DMS153 (cell line): ENCODE results near the gene GALNT17.

Experiments used
- DNase-seq: peaks from one replicate; lab custom pipeline; 2025; lab: John Stamatoyannopoulos, UW

Gene GALNT17

GRCh38 chr7:71402684-71403083, 270.7 kb downstream of the GALNT17 start:
- DNase-seq: no peak

GRCh38 chr7:71403202-71403946, 271.4 kb downstream of the GALNT17 start:
- DNase-seq: no peak

- DNase-seq: no peak
These were observed 272.9 kb downstream of the GALNT17 start for GRCh38 chr7:71404726-71405345.

DNA sequence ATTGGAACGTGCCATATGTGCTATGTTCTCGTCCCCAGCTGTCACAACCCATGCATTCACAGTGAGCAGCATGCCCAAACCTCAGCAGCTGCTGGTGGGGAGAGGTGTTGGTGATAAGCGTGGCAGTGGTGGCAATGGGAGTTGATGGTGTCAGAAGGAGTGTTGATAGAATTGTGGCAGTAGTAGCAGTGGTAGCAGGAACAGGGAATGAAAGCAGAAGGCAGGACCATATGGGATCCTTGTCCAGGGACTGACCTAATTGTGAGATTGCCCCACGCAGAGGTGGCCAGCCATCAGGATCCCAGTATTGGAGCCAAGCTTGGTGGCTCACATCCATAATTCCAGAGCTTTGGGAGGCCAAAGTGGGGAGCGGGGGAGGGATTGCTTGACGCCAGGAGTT, 276.3 kb downstream of the GALNT17 start:
- DNase-seq: no peak

DNA sequence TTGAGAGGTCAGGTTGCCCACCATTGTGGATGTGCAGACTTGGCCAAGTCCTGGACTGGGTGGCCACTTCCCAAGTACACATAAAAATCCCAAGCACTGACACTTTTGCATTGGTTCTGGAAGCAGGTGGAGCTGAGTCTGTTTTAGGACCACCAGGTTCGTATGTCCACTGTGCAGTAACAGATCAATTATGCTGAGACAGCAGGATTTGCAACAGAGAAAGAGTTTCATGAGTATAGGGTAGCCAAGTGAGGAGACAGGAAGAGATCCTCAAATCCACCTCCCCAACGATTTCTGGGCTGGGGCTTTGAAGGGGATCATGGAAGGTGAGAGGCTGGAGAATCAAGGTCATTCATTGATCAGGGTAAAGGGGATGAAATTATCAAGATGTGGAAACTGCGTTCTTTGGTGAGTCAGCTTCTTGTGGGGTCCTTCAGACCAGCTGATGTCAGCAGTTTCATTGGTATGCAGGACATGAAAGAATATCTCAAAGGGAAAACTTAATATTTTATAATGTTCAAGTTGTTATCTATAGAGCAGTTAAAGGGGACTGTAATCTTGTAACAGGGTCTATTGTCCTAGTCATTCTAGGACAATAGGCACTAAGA, 277.7 kb downstream of the GALNT17 start:
- no peak for DNase-seq

DNA sequence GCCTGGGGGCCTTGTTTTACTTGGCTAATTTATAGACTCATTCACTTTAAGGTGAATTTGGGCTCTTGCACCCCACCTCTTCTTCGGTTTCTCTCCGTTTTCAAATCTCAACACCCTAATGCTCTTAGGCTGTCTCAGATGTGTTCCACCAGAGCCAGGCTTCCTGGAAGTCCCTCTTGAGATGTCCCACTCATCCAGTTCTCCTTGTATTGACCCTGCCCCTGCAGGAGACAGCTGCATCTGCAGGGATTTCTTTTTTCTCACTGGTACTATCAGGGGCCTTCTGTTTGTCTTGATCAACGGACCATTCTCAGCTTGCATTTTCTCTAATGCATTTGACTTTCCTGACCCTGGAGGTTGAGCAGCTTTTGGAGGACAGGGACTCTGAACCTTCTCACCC, 279.5 kb downstream of the GALNT17 start:
- no peak for DNase-seq

GRCh38 chr7:71414490-71414889, 282.5 kb downstream of the GALNT17 start:
- no peak for DNase-seq

DNA sequence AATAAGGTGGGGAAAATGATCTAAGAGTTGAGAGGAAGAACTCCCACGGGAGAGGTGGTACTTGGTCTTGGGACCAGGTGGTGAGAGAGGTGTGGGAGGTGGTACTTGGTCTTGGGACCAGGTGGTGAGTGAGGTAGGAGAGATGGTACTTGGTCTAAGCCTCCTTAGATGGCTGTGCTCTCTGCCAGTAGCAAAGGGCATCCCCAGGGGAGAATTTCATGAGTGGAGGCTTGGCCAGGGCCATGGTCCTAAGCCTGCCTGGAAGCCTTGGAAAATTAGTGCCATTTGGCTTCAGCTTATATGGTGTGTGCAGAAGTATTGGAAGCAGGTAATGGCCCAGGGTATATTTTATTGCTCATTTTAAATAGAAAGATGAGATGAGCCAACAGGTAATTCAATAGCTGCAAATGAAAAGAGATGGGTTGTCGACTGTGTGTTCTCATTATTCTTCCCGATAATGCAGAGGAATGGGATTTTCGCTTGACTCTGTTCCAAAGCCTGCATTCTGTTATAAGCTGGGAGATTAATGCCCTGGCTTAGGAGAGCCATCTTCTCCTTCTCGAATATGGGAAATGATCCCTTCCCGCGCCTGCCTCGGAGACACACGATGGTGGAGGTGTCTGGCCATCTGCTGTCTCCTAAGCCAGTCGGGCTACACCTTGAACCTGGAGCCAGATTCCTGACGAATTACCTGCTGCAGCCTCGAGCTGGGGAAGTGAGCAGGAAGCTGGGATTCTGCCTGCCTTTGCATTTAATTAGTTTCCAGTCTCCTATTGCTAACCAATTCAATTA, 287.8 kb downstream of the GALNT17 start:
- no peak for DNase-seq

DNA sequence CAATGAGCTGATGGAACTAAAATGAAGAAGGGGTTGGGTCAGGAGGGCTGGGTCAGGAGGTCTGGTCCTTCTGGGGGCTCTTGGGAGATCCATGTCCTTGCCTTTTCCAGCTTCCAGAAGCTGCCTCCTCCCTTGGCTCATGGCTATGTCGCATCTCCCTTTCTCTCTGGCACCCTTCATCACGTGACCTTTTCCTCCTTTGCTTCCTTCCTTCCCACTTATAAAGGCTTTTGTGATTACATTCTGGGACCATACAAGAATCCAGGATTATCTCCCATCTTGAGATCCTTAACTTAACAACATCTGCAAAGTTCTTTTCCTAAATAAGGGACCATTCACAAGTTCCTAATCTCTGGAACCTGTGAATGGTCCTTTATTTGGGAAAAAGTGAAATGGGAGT, 290.2 kb downstream of the GALNT17 start:
- DNase-seq: no peak

GRCh38 chr7:71424166-71425035, 292.5 kb downstream of the GALNT17 start:
- DNase-seq: no peak

- DNase-seq: no peak
These were observed 297.1 kb downstream of the GALNT17 start for GRCh38 chr7:71429083-71429482.

- no peak for DNase-seq
These were observed 298.3 kb downstream of the GALNT17 start for GRCh38 chr7:71430246-71430645.

DNA sequence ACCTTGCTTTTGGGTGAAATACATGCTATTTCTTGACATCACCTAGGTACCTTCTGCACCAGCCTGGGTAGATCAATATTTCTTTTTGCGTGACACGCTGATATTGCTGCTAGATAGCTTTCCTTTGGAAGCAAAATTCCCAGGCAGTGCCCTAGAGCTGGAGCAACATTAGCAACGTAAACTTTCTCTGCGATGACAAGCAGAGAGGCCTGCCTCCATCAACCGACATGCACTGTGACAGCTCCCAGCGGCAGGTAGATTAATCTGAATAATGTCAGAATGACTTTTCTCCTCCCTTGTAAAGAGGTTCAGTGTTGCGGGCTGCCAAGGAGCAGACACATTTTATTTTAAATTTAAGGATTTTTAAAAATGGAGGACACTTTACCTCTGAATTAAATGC, 307.4 kb downstream of the GALNT17 start:
- DNase-seq: no peak

- DNase-seq: no peak
These were observed 310.7 kb downstream of the GALNT17 start for GRCh38 chr7:71442492-71443190.

DNA sequence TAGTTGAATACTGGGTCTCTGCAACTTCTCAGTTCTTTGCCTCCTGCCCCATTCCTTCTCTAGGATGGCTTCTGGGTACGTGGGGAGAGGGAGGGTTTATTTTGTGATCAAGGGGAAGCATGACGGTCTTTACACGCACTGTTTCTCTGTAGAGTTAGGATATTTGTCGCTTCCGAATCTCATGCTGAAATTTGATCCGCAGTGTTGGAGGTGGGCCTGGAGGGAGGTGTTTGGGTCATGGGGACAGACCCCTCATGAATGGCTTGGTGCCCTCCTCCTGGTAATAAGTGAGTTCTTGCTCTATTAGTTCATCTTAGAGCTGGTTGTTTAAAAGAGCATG, 311.2 kb downstream of the GALNT17 start:
- DNase-seq: no peak

- no peak for DNase-seq
These were observed 312.2 kb downstream of the GALNT17 start for GRCh38 chr7:71444130-71444529.

- DNase-seq: no peak
These were observed 321.7 kb downstream of the GALNT17 start for GRCh38 chr7:71453630-71454029.

DNA sequence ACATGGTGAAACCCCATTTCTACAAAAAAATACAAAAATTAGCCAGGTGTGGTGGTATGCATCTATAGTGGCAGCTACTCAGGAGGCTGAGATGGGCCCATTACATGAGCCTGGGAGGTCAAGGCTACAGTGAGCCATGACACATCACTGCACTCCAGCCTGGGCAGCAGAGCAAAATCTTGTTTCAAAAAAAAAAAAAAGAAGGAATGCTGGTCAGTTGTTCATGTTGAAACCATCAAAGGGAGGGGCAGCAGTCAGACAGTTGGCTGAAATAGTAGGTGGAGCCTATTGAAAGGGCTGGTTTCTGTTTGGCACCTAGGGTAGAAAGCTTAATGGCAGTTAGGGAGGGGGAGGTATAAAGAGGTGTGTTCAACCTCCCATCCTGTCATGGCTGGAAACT, 323.0 kb downstream of the GALNT17 start:
- no peak for DNase-seq

- no peak for DNase-seq
These were observed 325.1 kb downstream of the GALNT17 start for GRCh38 chr7:71457021-71457420.

DNA sequence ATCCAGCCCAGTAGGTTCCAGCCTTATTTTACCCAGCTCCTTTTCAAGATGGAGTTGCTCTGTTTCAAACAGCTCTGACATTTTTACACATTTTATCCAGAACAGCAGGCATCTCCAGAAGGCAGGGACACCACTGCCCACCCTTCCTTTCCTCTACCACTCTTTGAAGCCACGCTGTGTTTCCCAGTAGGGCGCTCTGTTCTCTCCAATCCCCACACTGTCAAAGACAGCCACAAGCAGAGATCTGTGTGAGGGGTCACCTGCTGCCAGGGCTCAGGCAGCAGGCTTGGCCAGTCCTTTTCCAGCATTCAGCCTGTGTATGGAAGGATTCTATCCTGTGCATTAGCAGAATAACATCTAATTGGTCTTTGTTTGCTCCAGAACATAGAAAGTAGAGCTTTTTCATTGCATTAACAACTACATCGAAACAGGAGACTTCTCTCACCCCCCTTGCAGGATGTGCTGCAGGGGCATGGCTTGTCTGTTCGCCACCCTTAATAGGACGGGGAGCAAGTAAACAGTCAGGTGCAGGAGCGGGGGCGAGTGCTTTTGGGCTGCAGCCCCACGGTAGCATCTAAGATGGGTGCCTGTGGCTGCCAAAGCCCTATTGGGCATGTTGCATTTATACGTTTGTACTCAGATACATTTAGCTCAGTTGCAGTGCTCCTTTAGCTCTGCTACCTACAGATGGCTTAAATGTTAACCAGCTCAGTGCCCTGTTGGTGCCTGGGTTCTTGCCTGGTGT, 326.1 kb downstream of the GALNT17 start:
- no peak for DNase-seq
